ENCODE results near the gene METTL13. TPM values are rescaled to one million over a fixed set of nuclear protein-coding genes. Genes with fewer than 3 reads are reported as not detected.
A peak's percentile ranks its signal among the peaks of the same experiment; 100 is the strongest.

The METTL13 gene
- total and polyA plus RNA-seq, 9 of the 15 experiments (the other 6 are each of a cell fraction or from before 2014, with no cell fraction given): 18.9 to 78.9 (median 54.9) TPM

GRCh38 chr1:171762143-171762563 lies 19.3 kb upstream of the METTL13 start (continued):
- TF ChIP-seq ZNF592 (IDR thresholded peaks at IDR 0.05) (peak; percentile 86; the same call in 1 of the 2 replicates), ARID1B (IDR thresholded peaks at IDR 0.05) (peak; percentile 80), ZNF24 (IDR thresholded peaks at IDR 0.05) (no peak), ZNF395 (CRISPR knock-in tag; IDR thresholded peaks at IDR 0.05) (0 out of 2 replicates have a peak, but pooled peaks have one; percentile 31), CHD7 (IDR thresholded peaks at IDR 0.05; ENCODE audit: low read depth, low read length) (no peak), PCBP1 (IDR thresholded peaks at IDR 0.05; ENCODE audit: low read depth, low read length, poor library complexity, severe bottlenecking) (no peak), NFYB (IDR thresholded peaks at IDR 0.05; ENCODE audit: extremely low read depth, insufficient read length) (no peak), ID3 (CRISPR knock-in tag; IDR thresholded peaks at IDR 0.05) (no peak), ID3 (tag; IDR thresholded peaks at IDR 0.05) (no peak), JUNB (CRISPR knock-in tag; conservative IDR thresholded peaks at IDR 0.05) (no peak), EGR1 (conservative IDR thresholded peaks at IDR 0.05) (no peak)
